GM21619 (cell line): Measurements from ENCODE around the gene DICER1.

Experiments
- ATAC-seq: cut with Tn5 transposase; IDR thresholded peaks from one replicate; pipeline ENCODE4 v1.9.1; 2021; ENCODE audit not compliant: unreplicated experiment

DICER1 gene

DNA sequence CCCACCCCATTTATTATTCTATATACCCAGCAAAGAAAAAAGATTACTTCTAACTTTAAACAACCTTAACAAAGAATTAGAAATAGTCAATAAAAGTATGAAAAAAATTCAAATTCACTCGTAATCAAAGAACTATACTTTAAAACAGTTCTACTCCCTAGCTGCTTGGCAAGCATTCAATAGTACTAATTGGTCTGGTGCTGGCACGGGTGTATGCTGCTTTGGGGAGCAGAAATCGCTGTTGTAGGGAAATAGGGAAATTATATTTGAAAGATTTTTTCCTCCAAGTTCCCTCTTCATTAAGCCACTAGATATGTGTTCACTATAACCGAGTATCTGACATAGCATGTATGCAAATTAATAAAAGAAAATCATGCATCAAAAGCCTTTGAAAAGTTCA lies 65.7 kb downstream of the DICER1 start:
- no peak for ATAC-seq

DNA sequence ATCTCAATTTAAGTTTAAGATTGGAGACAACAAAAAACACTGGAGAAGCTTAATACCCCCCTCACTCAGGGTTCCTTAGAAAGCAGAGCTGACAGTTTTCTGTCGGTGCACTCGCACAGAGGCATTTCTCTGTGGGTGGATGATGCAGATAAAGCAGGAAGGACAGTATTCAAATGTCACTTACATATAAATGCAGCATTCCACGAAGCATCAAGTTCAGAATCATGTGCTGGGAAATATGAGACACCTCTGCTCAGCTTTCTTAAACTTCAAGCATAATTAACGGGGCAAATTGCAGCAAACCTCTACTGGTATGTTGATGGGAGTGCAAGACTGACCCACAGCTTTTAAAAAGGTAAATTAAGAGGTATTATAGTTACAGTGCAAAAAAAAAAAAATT lies 68.7 kb downstream of the DICER1 start:
- ATAC-seq: no peak

- ATAC-seq: no peak
Observed at GRCh38 chr14:95087619-95088018, 69.7 kb downstream of the DICER1 start.

DNA sequence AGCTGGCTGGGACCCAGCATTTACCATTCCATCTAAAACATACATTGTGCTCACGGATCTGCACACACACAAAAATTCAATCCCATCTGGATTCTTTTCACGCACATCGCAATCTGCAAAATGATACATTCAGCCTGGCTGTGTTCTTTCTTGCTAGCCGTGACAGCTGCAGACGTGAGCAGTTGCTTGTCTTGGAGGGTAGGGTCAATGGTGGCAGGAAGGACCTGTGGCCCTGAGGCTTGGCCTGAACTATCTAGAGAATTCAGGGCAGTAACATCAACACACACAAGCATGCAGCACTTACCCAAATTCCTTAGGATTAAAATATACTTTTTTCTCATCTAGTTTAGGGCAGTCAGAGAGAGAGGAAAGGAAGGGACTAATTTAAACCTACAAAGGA lies 72.0 kb downstream of the DICER1 start:
- no peak for ATAC-seq

DNA sequence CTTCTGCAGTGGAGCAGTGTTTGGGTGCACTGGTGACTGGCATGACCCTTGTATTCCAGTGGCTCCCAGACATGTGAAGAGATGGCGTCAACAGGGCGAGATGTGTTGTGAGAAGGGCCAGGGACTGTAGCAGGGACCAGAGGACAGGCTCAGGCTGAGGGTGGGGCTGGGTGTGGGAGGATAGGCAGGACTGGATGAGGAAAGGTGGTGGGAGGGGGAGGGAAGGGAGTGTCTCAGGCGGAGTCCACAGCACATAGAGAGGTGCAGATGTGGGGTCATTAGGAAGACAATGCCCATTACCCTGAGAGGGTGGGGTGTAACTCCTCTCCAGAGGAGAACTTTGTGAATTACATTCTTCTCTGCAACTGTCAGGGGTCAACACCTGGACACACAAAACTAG lies 78.5 kb downstream of the DICER1 start:
- no peak for ATAC-seq

DNA sequence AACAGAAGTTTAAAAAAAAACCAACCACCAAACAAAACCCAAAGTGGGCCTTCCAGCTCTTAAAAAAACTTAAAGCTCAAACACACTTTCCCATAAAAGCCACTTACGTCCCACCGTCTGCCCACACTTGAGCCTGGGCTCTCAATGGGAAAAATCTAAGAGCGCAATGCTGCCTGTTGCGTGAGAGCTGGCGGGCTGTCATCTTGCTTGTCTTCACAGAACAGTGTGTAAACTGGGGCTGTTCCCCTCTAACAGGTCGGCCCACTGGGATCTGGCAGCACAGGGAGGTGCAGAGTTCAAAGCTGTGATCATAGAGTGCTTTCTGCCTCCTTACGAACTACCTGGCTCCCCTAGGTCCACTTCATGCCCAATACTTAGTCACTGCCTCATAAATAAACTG lies 80.0 kb downstream of the DICER1 start:
- ATAC-seq: no peak

GRCh38 chr14:95075789-95076188 lies 81.5 kb downstream of the DICER1 start:
- no peak for ATAC-seq

- ATAC-seq: no peak
Observed at GRCh38 chr14:95073947-95074346, 83.4 kb downstream of the DICER1 start.

DNA sequence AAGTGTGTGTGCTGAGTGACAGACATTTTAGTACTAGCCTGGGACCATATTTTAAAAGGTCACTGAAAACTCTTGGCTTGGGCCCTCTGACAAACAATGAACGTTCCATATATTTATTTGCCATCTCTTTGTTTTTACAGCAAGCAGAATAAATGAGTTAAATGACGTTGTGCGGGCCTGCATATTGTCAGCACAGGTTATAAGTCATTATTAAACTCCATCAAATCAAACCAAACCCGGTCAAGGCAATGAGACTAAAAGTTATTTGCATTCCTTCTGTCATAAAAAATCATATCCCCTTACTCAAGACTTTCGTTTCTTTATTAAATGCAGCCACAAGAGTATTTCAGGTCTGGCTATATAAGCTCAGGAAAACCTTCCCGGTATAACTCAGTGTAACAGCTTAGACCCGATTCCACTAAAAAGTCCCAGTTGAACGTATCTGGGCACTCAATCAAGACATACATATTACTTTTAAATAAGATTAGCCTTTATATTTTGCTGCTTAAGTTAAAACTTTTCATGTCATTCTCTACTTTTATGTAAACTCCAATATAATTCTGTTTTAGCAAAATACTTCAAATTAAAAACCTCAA lies 84.9 kb downstream of the DICER1 start:
- no peak for ATAC-seq

DNA sequence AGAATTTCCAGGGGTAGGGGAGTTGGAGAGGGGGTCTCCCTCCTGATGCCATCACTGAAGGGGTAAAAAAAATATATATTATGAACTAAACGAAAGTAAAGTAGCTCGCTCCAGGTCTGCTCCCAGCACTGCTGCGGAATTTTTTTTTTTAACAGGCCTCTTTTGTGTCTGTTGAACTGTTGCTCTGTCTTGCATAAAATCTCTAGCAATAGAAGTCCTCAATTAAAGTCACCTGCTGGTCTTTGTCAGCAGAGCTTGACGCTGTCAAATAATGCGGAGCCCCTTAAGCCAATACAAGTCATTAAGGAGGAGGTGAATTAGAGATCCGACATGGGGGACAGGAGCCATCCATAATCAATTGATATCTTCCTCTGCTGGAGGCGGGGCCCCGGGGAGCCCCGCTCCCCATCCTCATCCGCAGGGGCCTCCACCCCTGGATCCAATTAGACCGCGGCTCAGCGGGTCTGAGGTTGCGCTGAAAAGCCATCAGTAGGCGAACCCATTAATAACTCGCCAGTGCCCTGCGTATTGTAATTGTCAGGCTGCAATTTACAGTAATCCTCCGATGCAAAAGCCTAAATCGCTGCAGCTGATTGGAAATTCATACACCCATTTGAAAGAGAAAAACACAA lies 85.6 kb downstream of the DICER1 start:
- no peak for ATAC-seq

DNA sequence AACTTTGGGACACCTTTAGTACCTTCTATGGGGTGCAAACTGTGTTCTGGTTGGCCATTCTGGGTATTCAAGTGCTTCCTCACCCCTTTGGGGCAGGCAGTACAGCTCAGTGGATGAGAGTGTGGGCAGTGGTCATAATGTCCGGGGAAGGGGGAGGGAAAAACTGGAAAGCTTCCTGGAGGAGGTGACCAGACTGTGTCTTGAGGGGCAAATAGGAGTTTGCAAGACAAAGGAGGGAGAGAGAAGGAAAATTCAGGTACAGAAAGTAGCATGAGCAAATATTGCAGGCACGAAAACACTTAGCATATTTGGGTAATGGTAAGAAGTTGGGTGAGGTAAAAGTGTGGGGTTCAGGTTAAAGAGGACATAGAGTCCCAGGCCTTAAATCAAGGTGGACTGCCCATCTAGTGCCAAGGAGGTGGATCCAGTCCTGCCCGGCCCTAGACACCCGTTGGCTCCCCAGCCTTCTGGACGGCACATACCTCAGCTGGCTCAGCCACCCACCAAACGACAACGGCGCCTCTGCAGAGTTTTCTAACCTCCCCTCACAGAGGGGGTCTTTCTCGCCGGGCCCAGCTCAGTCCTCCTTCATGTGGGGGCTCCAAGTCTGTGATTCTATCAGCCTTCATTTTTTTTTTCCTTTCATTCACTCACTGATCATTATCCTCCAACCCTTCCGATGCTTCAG lies 86.4 kb downstream of the DICER1 start:
- no peak for ATAC-seq

DNA sequence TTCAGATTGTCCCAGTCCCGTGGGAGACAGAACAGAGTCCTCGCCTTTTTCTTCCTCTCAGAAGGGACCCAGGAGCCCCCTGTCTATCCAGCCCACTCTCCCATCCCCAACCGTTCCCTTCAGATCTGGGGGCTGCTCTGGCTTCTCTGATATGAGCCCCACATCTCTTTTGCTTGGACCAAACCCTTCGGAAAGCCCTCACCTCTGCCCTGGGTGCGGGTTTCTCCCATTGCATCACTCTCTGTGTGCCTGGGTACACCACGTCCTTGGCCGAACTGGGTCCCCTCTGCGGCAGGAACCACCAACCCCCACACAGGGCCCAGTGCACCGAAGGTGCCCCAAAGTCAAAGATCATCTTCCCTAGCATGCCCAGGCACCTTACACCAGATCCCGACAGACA lies 87.8 kb downstream of the DICER1 start:
- no peak for ATAC-seq

DNA sequence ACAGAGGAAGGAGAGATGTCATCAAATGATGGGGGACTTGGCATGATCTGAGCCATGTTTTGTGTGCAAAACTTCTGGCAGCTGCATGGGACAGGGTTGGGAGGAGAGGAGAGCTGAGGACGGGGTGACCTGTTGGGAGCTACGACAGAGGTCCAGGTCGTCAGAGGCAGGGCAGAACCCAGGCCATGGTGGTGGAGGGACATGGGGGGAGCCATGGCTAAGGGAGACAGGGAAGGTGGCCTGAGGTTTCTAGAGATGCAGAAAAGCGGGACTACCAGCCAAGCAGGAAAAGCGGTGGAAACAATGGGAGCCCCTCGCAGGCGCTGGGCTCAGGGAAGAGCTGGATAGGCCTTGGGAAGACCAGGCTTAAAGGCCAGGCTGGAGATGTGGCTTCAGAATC lies 88.3 kb downstream of the DICER1 start:
- no peak for ATAC-seq

DNA sequence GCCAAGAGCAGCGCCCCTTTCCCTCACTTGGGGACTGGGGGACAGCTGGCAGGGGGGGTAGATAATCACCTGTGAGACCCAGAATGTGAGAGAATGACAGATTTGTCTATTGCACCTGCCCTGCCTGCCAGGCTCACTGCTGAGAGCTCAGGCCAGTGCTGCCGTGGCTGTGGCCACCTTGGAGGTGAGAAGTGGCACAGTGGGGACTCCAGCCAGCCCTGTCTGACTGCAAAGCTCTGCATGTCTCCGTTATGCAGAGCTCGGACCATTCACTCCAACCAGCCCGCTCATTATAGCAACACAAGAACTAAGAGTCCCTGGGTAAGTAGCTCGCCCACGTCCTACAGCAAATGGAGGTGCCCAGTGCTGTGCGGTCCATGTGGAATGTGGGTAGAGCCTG lies 88.8 kb downstream of the DICER1 start:
- no peak for ATAC-seq

DNA sequence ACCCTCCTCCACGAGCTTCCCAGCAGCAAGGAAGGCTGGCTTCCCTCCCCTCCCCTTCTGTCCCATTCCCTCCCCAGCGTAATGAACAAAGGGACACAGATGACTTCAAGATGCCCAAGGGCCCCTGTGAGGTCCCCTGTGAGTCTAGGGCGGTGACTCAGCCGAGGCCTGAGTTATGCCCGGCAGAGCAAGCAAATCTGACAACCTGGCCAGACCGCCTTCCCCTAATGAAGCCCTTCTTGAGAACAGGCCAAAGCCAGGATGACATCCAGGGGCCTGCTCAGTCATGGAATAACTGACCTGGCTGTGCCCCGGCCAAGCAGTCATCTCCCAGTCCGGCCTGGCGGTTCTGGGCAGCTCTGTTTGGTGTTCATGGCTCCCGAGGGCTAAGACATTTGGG lies 89.2 kb downstream of the DICER1 start:
- ATAC-seq: no peak

GRCh38 chr14:95067526-95067925 lies 89.8 kb downstream of the DICER1 start:
- ATAC-seq: no peak

DNA sequence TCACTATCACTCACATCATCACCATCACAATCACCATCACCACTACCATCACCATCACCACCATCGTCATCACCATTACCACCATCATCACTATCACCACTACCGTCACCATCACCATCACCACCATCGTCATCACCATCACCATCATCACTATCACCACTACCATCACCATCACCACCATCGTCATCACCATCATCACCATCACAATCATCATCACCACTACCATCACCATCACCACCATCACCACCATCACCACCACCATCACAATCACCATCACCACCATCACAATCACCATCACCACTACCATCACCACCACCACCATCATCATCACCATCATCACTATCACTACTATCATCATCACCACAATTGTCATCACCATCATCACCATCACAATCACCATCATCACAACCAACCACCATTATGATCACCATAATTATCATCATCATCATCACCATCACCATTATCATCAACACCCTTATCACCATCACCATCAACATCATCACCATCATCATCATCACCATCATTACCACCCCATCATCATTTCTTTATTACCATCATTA lies 90.8 kb downstream of the DICER1 start:
- no peak for ATAC-seq

DNA sequence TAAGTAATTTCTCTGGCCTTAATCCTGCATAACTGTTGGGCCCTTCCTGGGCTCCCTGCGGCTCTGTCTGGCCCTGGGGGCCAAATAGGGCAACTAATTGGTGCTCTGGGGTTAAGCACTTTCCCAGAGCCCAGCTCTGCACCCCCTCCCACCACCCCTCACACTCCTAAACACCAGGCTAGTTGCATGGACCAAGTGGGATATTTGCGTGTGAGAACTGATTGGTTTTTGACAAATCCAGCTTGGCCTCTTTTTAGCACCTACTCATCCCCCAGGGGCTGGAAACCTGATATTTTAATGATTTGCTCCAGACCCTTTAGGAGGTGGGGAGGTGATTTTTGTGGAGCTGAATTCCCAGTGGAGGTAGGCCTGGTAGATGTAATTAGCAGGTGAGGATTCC lies 91.9 kb downstream of the DICER1 start:
- ATAC-seq: no peak

- ATAC-seq: no peak
Observed at GRCh38 chr14:95064734-95065133, 92.6 kb downstream of the DICER1 start.

DNA sequence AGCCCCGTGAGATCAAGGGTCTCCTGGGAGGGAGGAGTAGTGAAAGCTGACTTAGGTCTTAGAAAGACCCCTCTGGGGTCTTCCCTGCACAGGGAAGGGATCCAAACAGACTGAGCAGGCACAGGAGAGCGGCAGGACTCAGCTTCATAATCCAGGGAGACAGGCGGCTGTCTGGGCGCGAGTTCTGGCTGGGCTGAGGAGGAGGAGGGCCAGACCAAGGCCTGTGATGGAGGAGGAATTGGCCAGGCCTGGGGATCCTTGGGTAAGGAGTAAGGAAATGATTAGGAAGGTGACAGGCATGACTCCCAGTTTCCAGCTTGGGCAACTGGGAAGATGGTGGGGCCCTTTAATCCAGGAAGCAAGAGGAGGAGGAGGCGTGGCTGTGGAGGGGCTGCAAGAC lies 93.1 kb downstream of the DICER1 start:
- ATAC-seq: no peak

DNA sequence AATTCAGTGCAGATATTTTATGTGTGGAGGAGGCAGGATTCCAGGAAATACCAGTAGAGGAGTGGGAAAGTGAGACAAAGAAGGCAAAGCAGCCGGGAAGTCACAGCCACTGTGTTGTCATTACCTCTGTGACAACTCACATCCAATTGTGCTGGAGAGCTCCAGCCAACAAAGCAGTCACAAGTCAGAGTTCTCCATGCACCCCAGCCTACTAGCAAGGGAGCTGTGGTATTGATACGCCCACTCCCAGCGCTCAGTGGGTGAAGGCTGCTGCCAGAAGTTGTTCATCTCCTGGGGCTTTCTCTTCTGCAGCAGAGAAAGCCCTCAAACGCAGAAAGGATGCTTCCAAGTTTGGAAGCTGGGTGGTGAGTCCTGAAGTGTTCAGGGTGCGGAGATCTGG lies 93.9 kb downstream of the DICER1 start:
- ATAC-seq: no peak

DNA sequence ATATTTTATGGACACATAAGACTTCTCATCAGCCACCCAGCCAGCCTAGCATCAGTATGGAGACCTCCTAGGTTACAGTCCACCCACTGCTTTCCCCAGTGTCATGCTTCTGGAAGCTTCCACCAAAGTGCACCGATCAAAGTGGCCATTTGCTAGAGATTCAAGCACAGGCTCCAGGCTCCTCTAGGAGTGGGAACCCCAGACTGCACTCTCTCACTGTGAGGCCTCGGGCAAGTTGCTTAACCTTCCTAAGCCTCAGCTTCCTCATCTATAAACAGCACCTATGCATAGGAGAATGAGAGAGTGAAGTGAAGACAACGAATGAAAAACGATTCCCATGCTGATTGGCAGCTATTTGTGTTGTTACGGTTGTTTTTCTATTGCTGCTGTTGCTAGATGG lies 94.4 kb downstream of the DICER1 start:
- no peak for ATAC-seq
